Naive thymus-derived CD4-positive, alpha-beta T cell (primary cell): ENCODE measurements around the gene NMD3. TPM values are rescaled to one million over a fixed set of nuclear protein-coding genes. Genes with fewer than 3 reads are reported as not detected.

Experiments
- ATAC-seq: fragments of 150-1000 bp; cut with Tn5 transposase; 2 replicates; pipeline ENCODE4 v1.10.0; 2021; ENCODE audit warnings: mild to moderate bottlenecking, moderate library complexity
- CTCF ChIA-PET: fragments of 350-600 bp; sonication (Branson Sonifier 250); formaldehyde crosslinking; loops from one replicate; lab custom pipeline; 2021; ENCODE audit warnings: antibody characterized with exemption; lab: Charles Lee
- POLR2A ChIA-PET: fragments of 350-600 bp; sonication (Branson Sonifier 250); formaldehyde crosslinking; loops from one replicate; lab custom pipeline; 2021; ENCODE audit warnings: antibody characterized with exemption, inconsistent platforms; lab: Charles Lee
- DNase-seq, 9 donors: peaks; one replicate each; pipeline versions ENCODE4 v3.0.0 to v3.0.0-alpha.2; 2020 to 2022; ENCODE audit warnings: mixed read lengths in 1 of 9
- H3K27ac ChIP-seq: one replicate; pipeline ENCODE4 v1.7.0; 2013; ENCODE audit warnings: mild to moderate bottlenecking, low read depth, low read length, moderate library complexity
- H3K27me3 ChIP-seq, 2 donors: one replicate each; pipeline ENCODE4 v1.7.0; 2013; ENCODE audit warnings: low read length in 2 of 2, mild to moderate bottlenecking in 2 of 2, moderate library complexity in 2 of 2; ENCODE audit not compliant: control insufficient read depth in 2 of 2, insufficient read depth in 2 of 2
- H3K36me3 ChIP-seq, 3 experiments: 1 replicate in 2 of 3; 2 replicates in 1 of 3; pipeline ENCODE4 v1.7.0; 2013; ENCODE audit warnings: low read length in 3 of 3, mild to moderate bottlenecking in 3 of 3, moderate library complexity in 1 of 3; ENCODE audit not compliant: insufficient read depth in 3 of 3, control insufficient read depth in 2 of 3
- H3K4me1 ChIP-seq, 2 donors: one replicate each; pipeline ENCODE4 v1.7.0; 2013; ENCODE audit warnings: low read length in 2 of 2, mild to moderate bottlenecking in 2 of 2, moderate library complexity in 1 of 2; ENCODE audit not compliant: control insufficient read depth in 2 of 2, insufficient read depth in 2 of 2
- H3K4me3 ChIP-seq: 2 replicates; pipeline ENCODE4 v1.7.0; 2013; ENCODE audit warnings: mild to moderate bottlenecking, low read length
- H3K9me3 ChIP-seq, 3 experiments: 1 replicate in 2 of 3; 2 replicates in 1 of 3; pipeline ENCODE4 v1.7.0; 2013; ENCODE audit warnings: low read length in 3 of 3; ENCODE audit not compliant: control insufficient read depth in 2 of 3
- H3K27ac Mint-ChIP-seq, 9 donors: one replicate each; pipeline ENCODE4 v1.8.0; 2020 to 2022; ENCODE audit warnings: mixed read lengths in 9 of 9, mild to moderate bottlenecking in 8 of 9, moderate library complexity in 5 of 9, inconsistent platforms in 2 of 9
- H3K27me3 Mint-ChIP-seq, 5 donors: one replicate each; pipeline ENCODE4 v1.8.0; 2021 to 2022; ENCODE audit warnings: mixed read lengths in 5 of 5, mild to moderate bottlenecking in 1 of 5
- H3K36me3 Mint-ChIP-seq, 5 donors: one replicate each; pipeline ENCODE4 v1.8.0; 2020 to 2022; ENCODE audit warnings: mixed read lengths in 5 of 5, mild to moderate bottlenecking in 3 of 5, inconsistent platforms in 1 of 5
- H3K4me1 Mint-ChIP-seq, 7 donors: one replicate each; pipeline ENCODE4 v1.8.0; 2020 to 2022; ENCODE audit warnings: mixed read lengths in 7 of 7, mild to moderate bottlenecking in 3 of 7, inconsistent platforms in 1 of 7
- H3K4me3 Mint-ChIP-seq, 10 donors: one replicate each; pipeline ENCODE4 v1.8.0; 2020 to 2022; ENCODE audit warnings: mild to moderate bottlenecking in 10 of 10, mixed read lengths in 10 of 10, moderate library complexity in 6 of 10, inconsistent platforms in 2 of 10
- H3K9me3 Mint-ChIP-seq, 11 donors: one replicate each; pipeline ENCODE4 v1.8.0; 2020 to 2022; ENCODE audit warnings: mixed read lengths in 11 of 11, mild to moderate bottlenecking in 4 of 11, inconsistent platforms in 1 of 11, moderate library complexity in 1 of 11
- intact Hi-C, 2 donors: fragments of 100-400 bp; cut with micrococcal nuclease; formaldehyde crosslinking; loops; one replicate each; pipeline ENCODE4 v1.15.1; 2023
- polyA plus RNA-seq, 2 donors: library from polyadenylated mRNA; unstranded; fragments of 300-500 nt; fragmentation: Illumina TruSeq; gene quantifications; one replicate each; pipeline ENCODE4 v1.2.3, GENCODE V29; 2021
- total RNA-seq, 6 experiments: library from RNA in 5 of 6; stranded (reverse) in 5 of 6; gene quantifications; 1 replicate in 5 of 6; 2 replicates in 1 of 6; pipeline ENCODE4 v1.2.3 and lab custom pipeline; 2021 to 2026

NMD3 gene
- total and polyA plus RNA-seq, 7 experiments from 2014 or later, result 37.3 to 52.6 (median 40.7) TPM

GRCh38 chr3:161197855-161198850 is 23.0 kb upstream of the NMD3 start:
- Mint-ChIP-seq H3K4me3 (no peak overlapping the region), H3K36me3 (peaks cover 0 to 4% (median 0%) of the 10 kb centered on the region in 5 donors), H3K4me1 (no peaks in the 10 kb centered on the region), H3K27ac (no peak overlapping the region), H3K9me3 (peaks cover 0 to 18% (median 7%) of the 10 kb centered on the region in 11 donors), H3K27me3 (peaks cover 0 to 28% (median 5%) of the 10 kb centered on the region in 5 donors)
- DNase-seq (no peak), ATAC-seq (no peak)
- H3K9me3 ChIP-seq, result no peaks in the 10 kb centered on the region
- intact Hi-C loops, result no loop called here
- H3K27me3 ChIP-seq, result no peaks in the 10 kb centered on the region
- H3K36me3 ChIP-seq, result no peaks in the 10 kb centered on the region
- H3K27ac ChIP-seq, result no peak overlapping the region
- no peak overlapping the region for H3K4me3 ChIP-seq
- CTCF ChIA-PET, result no interaction called here
- POLR2A ChIA-PET, result no interaction called here
- H3K4me1 ChIP-seq, result no peaks in the 10 kb centered on the region

GRCh38 chr3:161199926-161200325 is 21.2 kb upstream of the NMD3 start:
- Mint-ChIP-seq H3K27ac (no peak overlapping the region), H3K27me3 (peaks cover 0 to 21% (median 3%) of the 10 kb centered on the region in 5 donors), H3K4me1 (no peaks in the 10 kb centered on the region), H3K36me3 (peaks cover 0 to 4% (median 0%) of the 10 kb centered on the region in 5 donors), H3K4me3 (no peak overlapping the region), H3K9me3 (peaks cover 0 to 12% (median 6%) of the 10 kb centered on the region in 11 donors)
- intact Hi-C loops, result no loop called here
- no peaks in the 10 kb centered on the region for H3K27me3 ChIP-seq
- H3K4me1 ChIP-seq, result no peaks in the 10 kb centered on the region
- H3K27ac ChIP-seq, result no peak overlapping the region
- H3K36me3 ChIP-seq, result no peaks in the 10 kb centered on the region
- CTCF ChIA-PET, result no interaction called here
- DNase-seq (no peak), ATAC-seq (no peak)
- H3K4me3 ChIP-seq, result no peak overlapping the region
- POLR2A ChIA-PET, result no interaction called here
- no peaks in the 10 kb centered on the region for H3K9me3 ChIP-seq

- no peak overlapping the region for H3K27ac Mint-ChIP-seq
Observed at GRCh38 chr3:161203485-161204098, 17.5 kb upstream of the NMD3 start.

GRCh38 chr3:161208931-161209330 is 12.2 kb upstream of the NMD3 start:
- H3K9me3 ChIP-seq, result no peaks in the 10 kb centered on the region
- no peaks in the 10 kb centered on the region for H3K27me3 ChIP-seq
- H3K27me3 Mint-ChIP-seq, result peaks cover 0 to 21% (median 0%) of the 10 kb centered on the region in 5 donors
- ATAC-seq (no peak), DNase-seq (no peak)
- H3K36me3 Mint-ChIP-seq, result no peaks in the 10 kb centered on the region
- H3K36me3 ChIP-seq, result no peaks in the 10 kb centered on the region
- H3K4me3 ChIP-seq, result no peak overlapping the region
- CTCF ChIA-PET, result no interaction called here
- POLR2A ChIA-PET, result no interaction called here
- no peak overlapping the region for H3K4me3 Mint-ChIP-seq
- H3K27ac Mint-ChIP-seq, result no peak overlapping the region
- no peak overlapping the region for H3K27ac ChIP-seq
- no peaks in the 10 kb centered on the region for H3K4me1 Mint-ChIP-seq
- no peaks in the 10 kb centered on the region for H3K9me3 Mint-ChIP-seq
- H3K4me1 ChIP-seq, result no peaks in the 10 kb centered on the region
- intact Hi-C loops, result no loop called here

More at GRCh38 chr3:161203485-161204098, 17.5 kb upstream of the NMD3 start:
- Mint-ChIP-seq H3K36me3 (no peaks in the 10 kb centered on the region), H3K4me1 (no peaks in the 10 kb centered on the region), H3K27me3 (peaks cover 0 to 14% (median 4%) of the 10 kb centered on the region in 5 donors), H3K9me3 (no peaks in the 10 kb centered on the region), H3K4me3 (no peak overlapping the region)
- H3K9me3 ChIP-seq, result no peaks in the 10 kb centered on the region
- POLR2A ChIA-PET, result no interaction called here
- no peaks in the 10 kb centered on the region for H3K4me1 ChIP-seq
- H3K4me3 ChIP-seq, result no peak overlapping the region
- CTCF ChIA-PET, result no interaction called here
- no peak for DNase-seq
- no peaks in the 10 kb centered on the region for H3K27me3 ChIP-seq
- no peak overlapping the region for H3K27ac ChIP-seq
- no peak for ATAC-seq
- H3K36me3 ChIP-seq, result no peaks in the 10 kb centered on the region
- intact Hi-C loops, result no loop called here

DNA sequence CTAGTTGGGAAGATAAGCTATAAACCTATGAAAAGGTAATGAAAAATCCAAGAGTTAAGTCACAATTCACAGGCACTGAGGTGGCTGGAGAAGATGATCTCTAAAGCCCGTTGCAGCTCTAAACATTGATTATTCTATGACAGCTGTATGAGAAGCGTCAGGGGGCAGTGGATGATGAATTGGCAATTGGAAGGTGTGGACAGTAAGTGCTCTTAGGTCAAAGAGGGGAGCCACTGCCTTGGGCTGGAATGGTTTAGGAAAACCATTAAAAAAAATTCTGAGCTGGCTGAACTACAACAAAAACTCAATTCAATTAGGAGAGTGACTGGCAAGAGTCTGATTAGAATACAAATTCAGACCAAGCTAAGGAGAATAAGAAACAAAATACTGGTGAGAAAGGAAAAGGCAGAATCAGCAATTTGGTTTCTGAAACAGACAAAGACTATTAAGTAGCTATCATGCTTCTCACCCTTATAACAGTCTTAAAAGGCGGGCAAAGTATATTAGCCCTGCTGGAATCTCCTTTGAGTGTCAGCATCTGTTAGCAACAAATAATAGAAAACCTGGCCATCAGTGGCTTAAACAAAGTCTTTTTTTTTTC is 8.8 kb upstream of the NMD3 start:
- H3K4me3 ChIP-seq, result no peak overlapping the region
- H3K27me3 Mint-ChIP-seq, result peaks cover 10 to 48% (median 13%) of the 10 kb centered on the region in 5 donors
- H3K9me3 ChIP-seq, result no peaks in the 10 kb centered on the region
- intact Hi-C loops, result no loop called here
- no peaks in the 10 kb centered on the region for H3K36me3 ChIP-seq
- H3K27me3 ChIP-seq, result no peaks in the 10 kb centered on the region
- no peaks in the 10 kb centered on the region for H3K4me1 ChIP-seq
- ChIA-PET POLR2A (interaction anchor here (1.1 kb wide), 1 partner anchor 10 kb away, joined by 4 read pairs; no protein-coding TSS in a partner anchor), CTCF (no interaction called here)
- H3K4me3 Mint-ChIP-seq, result no peak overlapping the region
- H3K9me3 Mint-ChIP-seq, result no peaks in the 10 kb centered on the region
- DNase-seq (no peak), ATAC-seq (no peak)
- no peaks in the 10 kb centered on the region for H3K36me3 Mint-ChIP-seq
- H3K4me1 Mint-ChIP-seq, result no peaks in the 10 kb centered on the region
- no peak overlapping the region for H3K27ac ChIP-seq
- no peak overlapping the region for H3K27ac Mint-ChIP-seq

GRCh38 chr3:161212906-161213305 is 8.2 kb upstream of the NMD3 start:
- peaks cover 10 to 51% (median 13%) of the 10 kb centered on the region in 5 donors for H3K27me3 Mint-ChIP-seq
- ChIA-PET CTCF (no interaction called here), POLR2A (interaction anchor here (1.1 kb wide), 1 partner anchor 9 kb away, joined by 4 read pairs; no protein-coding TSS in a partner anchor)
- H3K36me3 ChIP-seq, result no peaks in the 10 kb centered on the region
- H3K4me1 Mint-ChIP-seq, result no peaks in the 10 kb centered on the region
- H3K4me3 ChIP-seq, result no peak overlapping the region
- no peaks in the 10 kb centered on the region for H3K27me3 ChIP-seq
- no peak overlapping the region for H3K4me3 Mint-ChIP-seq
- no peaks in the 10 kb centered on the region for H3K4me1 ChIP-seq
- H3K27ac Mint-ChIP-seq, result no peak overlapping the region
- DNase-seq (no peak), ATAC-seq (no peak)
- intact Hi-C loops, result no loop called here
- H3K27ac ChIP-seq, result no peak overlapping the region
- no peaks in the 10 kb centered on the region for H3K9me3 Mint-ChIP-seq
- no peaks in the 10 kb centered on the region for H3K9me3 ChIP-seq
- no peaks in the 10 kb centered on the region for H3K36me3 Mint-ChIP-seq
